Glomerular visceral epithelial cell (primary cell): ENCODE results near the gene S100A4.

Experiments
- DNase-seq: peaks from one replicate; pipeline ENCODE4 v3.0.0-alpha.2; 2016; ENCODE audit errors: extremely low spot score

The S100A4 gene

DNA sequence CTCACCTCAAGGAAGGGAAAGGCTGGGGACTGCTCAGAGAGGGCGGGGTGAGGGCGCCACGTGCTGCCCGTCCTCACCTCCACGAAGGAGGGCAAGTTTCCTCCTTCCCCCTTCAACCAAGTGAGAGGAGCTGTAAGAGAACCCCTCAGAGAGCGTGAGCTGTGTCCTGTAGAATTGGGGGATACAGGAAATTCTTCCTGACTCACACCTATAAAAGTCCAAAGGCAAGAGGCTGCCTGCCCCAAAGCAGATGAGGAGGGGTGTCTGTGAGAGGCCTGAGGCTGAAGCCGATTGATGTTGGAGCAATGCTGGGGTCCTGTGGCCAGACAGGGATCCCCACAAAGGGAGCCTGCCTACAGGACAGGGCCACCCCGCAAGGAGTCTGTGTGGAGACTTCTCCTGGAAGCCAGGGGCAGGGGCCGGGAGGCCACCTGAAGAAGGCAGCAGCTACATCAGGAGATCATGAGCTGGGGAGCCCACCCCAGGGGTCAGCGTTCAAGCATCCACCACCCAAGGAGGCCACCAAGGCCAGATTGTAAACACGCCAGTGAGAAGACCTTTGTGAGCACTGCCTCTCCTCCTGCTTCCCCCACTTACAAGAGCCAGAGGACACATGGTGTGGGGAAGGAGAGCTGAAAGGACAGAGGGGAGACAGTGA, 37.6 kb downstream of the S100A4 start:
- DNase-seq = no peak

DNA sequence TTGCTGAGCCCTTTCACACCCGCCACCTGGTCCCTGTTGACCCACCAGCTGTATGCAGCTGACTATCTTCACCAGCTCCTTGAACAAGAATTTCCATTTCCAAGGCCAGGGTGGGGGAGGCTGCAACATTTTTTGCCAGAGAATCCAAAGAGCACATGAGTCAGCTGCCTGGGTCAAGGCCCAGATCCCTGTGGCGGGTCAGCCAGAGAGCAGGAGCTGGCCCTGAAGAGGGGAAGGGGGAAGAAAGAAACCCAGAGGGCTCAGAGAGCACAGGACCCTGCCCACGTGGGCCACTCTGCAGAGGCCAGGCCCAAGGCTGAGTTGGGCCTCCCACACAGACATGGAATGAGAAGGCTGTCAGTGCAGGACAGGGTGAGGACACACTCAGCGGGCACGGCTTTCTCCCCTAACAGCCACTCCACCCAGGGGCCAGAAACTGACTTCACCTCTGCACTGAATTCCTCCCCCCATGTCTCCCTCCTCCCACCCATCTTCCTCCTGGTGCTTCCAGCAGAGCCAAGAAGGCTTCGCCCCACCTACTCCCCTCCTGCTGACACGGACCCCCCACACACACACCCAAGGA, 38.7 kb downstream of the S100A4 start:
- peak; percentile 71 for DNase-seq

DNA sequence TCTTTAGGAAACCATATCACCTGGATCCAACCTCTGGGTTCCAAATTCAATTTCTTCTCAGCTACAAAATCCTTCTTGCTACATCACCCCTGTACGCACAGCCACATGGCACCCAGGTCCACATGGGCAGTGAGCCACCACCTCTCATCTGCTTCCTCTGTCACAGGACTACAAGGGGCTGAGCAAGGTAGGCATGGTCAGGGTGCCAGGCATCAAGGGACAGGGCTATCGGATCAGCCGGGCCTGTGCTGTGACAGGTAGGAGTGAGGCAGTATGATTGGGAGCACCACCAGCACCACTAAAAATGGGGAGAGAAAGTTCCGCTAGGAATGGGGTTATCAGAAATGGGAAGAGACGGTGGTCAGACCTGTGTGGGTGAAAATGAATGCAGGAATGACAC, 39.2 kb downstream of the S100A4 start:
- DNase-seq = no peak

DNA sequence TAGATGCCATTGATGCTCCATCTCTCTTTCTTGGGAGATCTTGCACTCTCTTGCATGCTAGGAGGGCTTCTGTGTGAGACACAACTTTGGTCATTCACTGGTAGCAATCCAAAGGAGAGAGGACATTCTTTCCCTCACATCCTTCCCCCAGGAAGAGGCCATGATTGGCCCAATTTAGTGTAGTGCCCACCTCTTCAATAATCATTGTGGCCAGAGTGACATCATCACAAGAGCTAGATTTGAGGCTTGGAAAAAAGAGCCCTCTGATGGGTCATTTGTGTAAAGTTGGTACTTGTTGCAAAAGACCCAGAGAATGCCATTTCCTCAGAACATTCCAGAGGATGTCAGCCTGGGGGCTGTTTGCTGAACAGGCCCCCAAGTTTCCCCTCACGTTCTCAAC, 40.0 kb downstream of the S100A4 start:
- no peak for DNase-seq

DNA sequence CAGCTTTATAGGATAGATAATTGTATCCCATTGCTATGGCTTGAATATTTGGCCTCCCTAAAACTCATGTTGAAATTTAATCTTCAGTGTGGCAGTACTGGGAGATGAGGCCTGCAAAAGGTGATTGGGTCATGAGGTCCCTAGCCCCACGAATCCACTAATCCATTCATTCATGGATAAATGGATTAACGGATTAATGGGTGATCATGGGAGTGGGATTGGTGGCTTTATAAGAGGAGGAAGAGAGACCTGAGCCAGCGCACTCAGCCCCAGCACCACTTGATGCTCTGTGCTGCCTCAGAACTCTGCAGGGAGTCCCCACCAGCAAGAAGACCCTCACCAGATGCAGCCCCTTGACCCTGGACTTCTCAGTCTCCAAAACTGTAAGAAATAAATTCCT, 41.8 kb downstream of the S100A4 start:
- no peak for DNase-seq

DNA sequence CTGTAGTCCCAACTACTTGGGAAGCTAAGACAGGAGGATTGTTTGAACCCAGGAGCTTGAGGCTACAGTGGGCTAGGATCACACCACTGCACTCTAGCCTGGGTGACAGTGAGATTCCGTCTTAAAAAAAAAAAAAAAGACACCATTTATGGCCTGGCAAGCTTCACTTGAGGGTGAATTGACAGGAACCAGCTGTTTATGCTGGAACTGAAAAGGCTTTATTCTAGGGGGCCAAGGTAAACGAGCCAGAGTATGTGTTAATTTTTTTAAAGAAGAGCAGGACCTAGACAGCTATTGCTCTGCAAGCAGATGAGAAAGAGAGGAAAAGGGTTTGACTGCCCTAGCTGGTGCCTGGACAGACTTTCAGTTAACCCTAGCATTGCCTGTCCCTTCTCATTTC, 46.9 kb downstream of the S100A4 start:
- DNase-seq = no peak

DNA sequence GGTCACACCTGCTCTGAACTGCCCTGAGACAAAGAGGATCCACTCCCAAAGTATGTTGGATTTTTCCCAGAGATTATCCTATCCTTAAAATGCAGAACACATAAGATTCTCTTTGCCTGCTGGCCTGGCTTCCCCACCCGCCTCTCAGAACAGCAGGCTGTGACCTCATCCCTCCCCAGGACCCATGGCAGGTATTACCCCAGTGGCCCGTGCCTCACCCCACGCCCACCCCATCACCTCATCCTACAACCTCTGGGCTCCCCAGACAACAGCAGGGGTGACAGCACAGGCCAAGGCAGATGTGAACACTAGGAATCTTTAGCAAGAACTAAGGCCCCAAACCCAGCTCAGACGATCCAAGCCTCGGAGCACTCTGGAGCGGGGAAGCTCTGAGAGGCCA, 50.1 kb downstream of the S100A4 start:
- DNase-seq = no peak

DNA sequence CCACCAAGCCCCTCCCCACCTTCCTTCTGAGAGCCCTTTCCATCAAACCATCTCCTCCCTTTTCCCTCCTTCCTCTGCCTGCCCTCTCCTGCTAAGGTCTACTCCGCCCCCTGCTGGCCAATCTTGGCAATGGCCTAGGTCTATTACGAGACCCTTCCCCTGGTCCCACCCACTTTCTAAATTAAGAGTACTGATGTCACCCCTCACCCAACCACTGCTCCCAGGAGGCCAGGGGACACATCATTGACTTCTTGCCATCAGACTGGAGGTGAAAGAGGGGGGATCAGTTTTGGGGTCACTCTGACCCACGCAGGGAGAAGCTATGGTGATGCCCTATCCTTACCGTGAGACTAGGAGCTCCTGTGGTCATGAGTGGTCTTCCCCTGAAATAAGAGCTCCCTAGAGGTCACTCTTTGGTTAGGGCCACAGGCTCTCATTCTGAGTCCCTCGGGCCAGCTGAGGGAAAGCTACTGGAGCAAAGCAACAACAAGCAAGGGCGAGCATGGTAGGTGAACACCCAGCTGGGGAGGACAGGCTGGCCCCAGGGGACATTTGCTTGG, 50.5 kb downstream of the S100A4 start:
- DNase-seq = peak; percentile 64
